Hepatocyte (in vitro differentiated cells): ENCODE data around the gene PTPRT. TPM values are rescaled to one million over a fixed set of nuclear protein-coding genes. Genes with fewer than 3 reads are reported as not detected.

Source experiments
- DNase-seq: peaks from one replicate; pipeline ENCODE4 v3.0.0-alpha.2; 2016; ENCODE audit warnings: low spot score
- H2AFZ ChIP-seq: fragments of 200-600 bp; sonication (generic); 2 replicates; pipeline ENCODE4 v1.6.0; 2016; ENCODE audit warnings: antibody characterized with exemption, mild to moderate bottlenecking
- H3K27ac ChIP-seq: fragments of 200-600 bp; sonication (generic); 2 replicates; pipeline ENCODE4 v1.5.1; 2016; ENCODE audit warnings: mild to moderate bottlenecking
- H3K27me3 ChIP-seq: fragments of 200-600 bp; sonication (generic); 2 replicates; pipeline ENCODE4 v1.6.1; 2016
- H3K36me3 ChIP-seq: fragments of 200-600 bp; sonication (generic); replicated peaks from 2 replicates; pipeline ENCODE4 v1.5.1; 2016; ENCODE audit warnings: low read depth; ENCODE audit not compliant: insufficient read depth
- H3K4me1 ChIP-seq: fragments of 200-600 bp; sonication (generic); 2 replicates; pipeline ENCODE4 v1.5.1; 2016; ENCODE audit warnings: mild to moderate bottlenecking, moderate library complexity; ENCODE audit not compliant: insufficient read depth
- H3K4me2 ChIP-seq: fragments of 200-600 bp; sonication (generic); 2 replicates; pipeline ENCODE4 v1.6.0; 2016
- H3K4me3 ChIP-seq: fragments of 200-600 bp; sonication (generic); 2 replicates; pipeline ENCODE4 v1.5.1; 2016; ENCODE audit warnings: mild to moderate bottlenecking
- H3K79me2 ChIP-seq: fragments of 200-600 bp; sonication (generic); 2 replicates; pipeline ENCODE4 v1.6.0; 2017; ENCODE audit warnings: mild to moderate bottlenecking
- H3K9me2 ChIP-seq: fragments of 200-600 bp; sonication (generic); replicated peaks from 2 replicates; pipeline ENCODE4 v1.6.0; 2017; ENCODE audit warnings: mild to moderate bottlenecking; ENCODE audit not compliant: insufficient read depth
- H3K9me3 ChIP-seq: fragments of 200-600 bp; sonication (generic); 2 replicates; pipeline ENCODE4 v1.5.1; 2016; ENCODE audit warnings: low read depth, mild to moderate bottlenecking
- H4K20me1 ChIP-seq: fragments of 200-600 bp; sonication (generic); 2 replicates; pipeline ENCODE4 v1.6.0; 2016; ENCODE audit warnings: mild to moderate bottlenecking; ENCODE audit not compliant: insufficient read depth, poor library complexity, severe bottlenecking
- CTCF ChIP-seq: fragments of 200-600 bp; sonication (generic); IDR thresholded peaks from 2 replicates; pipeline ENCODE4 v1.5.1; 2016; ENCODE audit warnings: antibody characterized with exemption, mild to moderate bottlenecking; ENCODE audit not compliant: poor library complexity
- EZH2 ChIP-seq: fragments of 200-600 bp; sonication (generic); IDR thresholded peaks from 2 replicates; pipeline ENCODE4 v1.6.1; 2016; ENCODE audit warnings: antibody characterized with exemption, mild to moderate bottlenecking, borderline replicate concordance
- EZH2phosphoT487 ChIP-seq: fragments of 200-600 bp; sonication (generic); IDR thresholded peaks from one replicate; pipeline ENCODE4 v1.6.1; 2018; ENCODE audit warnings: antibody characterized with exemption, mild to moderate bottlenecking, low read depth, moderate library complexity; ENCODE audit not compliant: unreplicated experiment, severe bottlenecking
- WGBS: methylation state at CpG from one replicate; pipeline ENCODE4 v1.1.6; 2016; ENCODE audit warnings: low lambda C conversion rate; ENCODE audit errors: missing lambda C conversion rate; 5-methylcytosine and 5-hydroxymethylcytosine counted together
- polyA plus RNA-seq: library from polyadenylated mRNA; unstranded; fragments of >200 nt; fragmentation: Nextera tagmentation; extraction: Ambion mirVana; gene quantifications from 2 replicates; pipeline ENCODE4 v1.2.1, GENCODE V29; 2016
- total RNA-seq: library from RNA; depleted of rRNA; stranded (reverse); fragments of >200 nt; gene quantifications from 2 replicates; pipeline ENCODE4 v1.2.3, GENCODE V29; 2014

Gene PTPRT
- total and polyA plus RNA-seq, 2 experiments from 2014 or later: 0.47 to 0.83 TPM

- 45% methylated on average over 4 of the region's 4 CpGs for WGBS
Measured at GRCh38 chr20:42252116-42252515, 937.6 kb downstream of the PTPRT start.

GRCh38 chr20:42218621-42219374, 970.9 kb downstream of the PTPRT start:
- H3K36me3 ChIP-seq: no peaks in the 10 kb centered on the region
- H3K4me2 ChIP-seq: no peak overlapping the region
- no peaks in the 10 kb centered on the region for H3K79me2 ChIP-seq
- H3K9me2 ChIP-seq: no peaks in the 10 kb centered on the region
- H4K20me1 ChIP-seq: no peaks in the 10 kb centered on the region
- no peak overlapping the region for H3K27ac ChIP-seq
- DNase-seq: no peak
- H3K4me1 ChIP-seq: no peaks in the 10 kb centered on the region
- TF ChIP-seq EZH2phosphoT487 (no peak), CTCF (no peak), EZH2 (no peak)
- no peak overlapping the region for H2AFZ ChIP-seq
- H3K27me3 ChIP-seq: no peaks in the 10 kb centered on the region
- no peak overlapping the region for H3K4me3 ChIP-seq
- H3K9me3 ChIP-seq: no peaks in the 10 kb centered on the region
- WGBS: 83% methylated on average over 14 of the region's 14 CpGs

More at GRCh38 chr20:42252116-42252515, 937.6 kb downstream of the PTPRT start:
- H3K27me3 ChIP-seq: no peaks in the 10 kb centered on the region
- H3K4me1 ChIP-seq: no peaks in the 10 kb centered on the region
- H4K20me1 ChIP-seq: no peaks in the 10 kb centered on the region
- no peaks in the 10 kb centered on the region for H3K9me3 ChIP-seq
- H2AFZ ChIP-seq: no peak overlapping the region
- DNase-seq: no peak
- H3K79me2 ChIP-seq: no peaks in the 10 kb centered on the region
- H3K4me2 ChIP-seq: no peak overlapping the region
- H3K9me2 ChIP-seq: peaks cover 4% of the 10 kb centered on the region
- H3K36me3 ChIP-seq: no peaks in the 10 kb centered on the region
- TF ChIP-seq CTCF (no peak), EZH2 (no peak), EZH2phosphoT487 (no peak)
- H3K4me3 ChIP-seq: no peak overlapping the region
- H3K27ac ChIP-seq: no peak overlapping the region

GRCh38 chr20:42214074-42214473, 975.6 kb downstream of the PTPRT start:
- Histone ChIP-seq H3K27ac (no peak overlapping the region), H3K9me3 (no peaks in the 10 kb centered on the region), H3K27me3 (no peaks in the 10 kb centered on the region), H4K20me1 (no peaks in the 10 kb centered on the region), H2AFZ (no peak overlapping the region), H3K4me2 (no peak overlapping the region), H3K79me2 (no peaks in the 10 kb centered on the region), H3K4me3 (no peak overlapping the region), H3K9me2 (no peaks in the 10 kb centered on the region), H3K4me1 (no peaks in the 10 kb centered on the region), H3K36me3 (no peaks in the 10 kb centered on the region)
- no peak for DNase-seq
- 83% methylated on average over 2 of the region's 2 CpGs for WGBS
- TF ChIP-seq EZH2: no peak
- no peak for TF ChIP-seq EZH2phosphoT487
- TF ChIP-seq CTCF: no peak
